Activated CD4-positive, alpha-beta T cell treated with anti-CD3 and anti-CD28 coated beads for 36 hours (primary cell): ENCODE measurements around the gene STIM1. TPM values are rescaled to one million over a fixed set of nuclear protein-coding genes. Genes with fewer than 3 reads are reported as not detected.

Experiments
- ATAC-seq: fragments of 200-7000 bp; cut with Tn5 transposase; one replicate; pipeline ENCODE4 v1.10.0; 2021; ENCODE audit warnings: mild to moderate bottlenecking, moderate library complexity
- CTCF ChIA-PET: fragments of 350-600 bp; sonication (Branson Sonifier 250); formaldehyde crosslinking; loops from one replicate; lab custom pipeline; 2021; ENCODE audit warnings: antibody characterized with exemption; lab: Charles Lee
- POLR2A ChIA-PET: fragments of 350-600 bp; sonication (Branson Sonifier 250); formaldehyde crosslinking; loops from one replicate; lab custom pipeline; 2021; ENCODE audit warnings: antibody characterized with exemption, inconsistent platforms; lab: Charles Lee
- DNase-seq: peaks from one replicate; pipeline ENCODE4 v3.0.0-alpha.2; 2020
- H3K27ac Mint-ChIP-seq: one replicate; pipeline ENCODE4 v1.8.0; 2021; ENCODE audit warnings: mixed read lengths
- H3K27me3 Mint-ChIP-seq: one replicate; pipeline ENCODE4 v1.8.0; 2021; ENCODE audit warnings: mixed read lengths
- H3K36me3 Mint-ChIP-seq: one replicate; pipeline ENCODE4 v1.8.0; 2021; ENCODE audit warnings: low read depth, mixed read lengths
- H3K4me1 Mint-ChIP-seq: one replicate; pipeline ENCODE4 v1.8.0; 2021; ENCODE audit warnings: mixed read lengths
- H3K4me3 Mint-ChIP-seq: one replicate; pipeline ENCODE4 v1.8.0; 2021; ENCODE audit warnings: mild to moderate bottlenecking, moderate library complexity, mixed read lengths
- H3K9me3 Mint-ChIP-seq: one replicate; pipeline ENCODE4 v1.8.0; 2021; ENCODE audit warnings: low read depth, mixed read lengths
- intact Hi-C, 2 experiments: fragments of 100-400 bp; cut with DNase I in 1 of 2; cut with micrococcal nuclease in 1 of 2; formaldehyde crosslinking; loops; one replicate each; pipeline versions ENCODE4 v1.14.2 to v1.15.1; 2022 to 2024; cut with DNase I, micrococcal nuclease
- total RNA-seq, 2 experiments: library from RNA; stranded (reverse); gene quantifications; one replicate each; pipeline ENCODE4 v1.2.3, GENCODE V29; 2021

The STIM1 gene
- total RNA-seq, 2 experiments from 2014 or later: 60.0 to 62.6 TPM

GRCh38 chr11:3927129-3927796, 71.8 kb downstream of the STIM1 start:
- Mint-ChIP-seq H3K9me3 (no peaks in the 10 kb centered on the region), H3K4me3 (no peak overlapping the region), H3K27me3 (no peaks in the 10 kb centered on the region), H3K4me1 (peaks cover 24% of the 10 kb centered on the region), H3K27ac (no peak overlapping the region), H3K36me3 (peaks cover 2% of the 10 kb centered on the region)
- ChIA-PET CTCF (interaction anchor here (1.0 to 1.9 kb wide), 9 partner anchors 10 to 145 kb away, joined by 3 to 7 read pairs (median 5); partner anchors contain the start of gene STIM1), POLR2A (interaction anchor here (0.6 kb wide), 2 partner anchors 29 to 127 kb away, joined by 4 read pairs; no protein-coding TSS in a partner anchor)
- DNase-seq (no peak), ATAC-seq (no peak)
- intact Hi-C loops: no loop called here

GRCh38 chr11:3929232-3929631, 73.8 kb downstream of the STIM1 start:
- Mint-ChIP-seq H3K4me3 (no peak overlapping the region), H3K4me1 (peaks cover 29% of the 10 kb centered on the region), H3K36me3 (no peaks in the 10 kb centered on the region), H3K27me3 (no peaks in the 10 kb centered on the region), H3K27ac (no peak overlapping the region), H3K9me3 (no peaks in the 10 kb centered on the region)
- intact Hi-C loops: no loop called here
- POLR2A ChIA-PET: no interaction called here
- ATAC-seq (no peak), DNase-seq (no peak)
- CTCF ChIA-PET: interaction anchor here (0.7 to 1.5 kb wide), 2 partner anchors 8 to 144 kb away, joined by 3 read pairs; no protein-coding TSS in a partner anchor

GRCh38 chr11:3929649-3930048, 74.2 kb downstream of the STIM1 start:
- DNase-seq: no peak
- H3K4me1 Mint-ChIP-seq: peaks cover 33% of the 10 kb centered on the region
- CTCF ChIA-PET: interaction anchor here (0.7 to 1.6 kb wide), 5 partner anchors 8 to 143 kb away, joined by 3 to 6 read pairs (median 4); no protein-coding TSS in a partner anchor
- no peaks in the 10 kb centered on the region for H3K9me3 Mint-ChIP-seq
- ATAC-seq: no peak
- H3K36me3 Mint-ChIP-seq: peaks cover 2% of the 10 kb centered on the region
- H3K27me3 Mint-ChIP-seq: no peaks in the 10 kb centered on the region
- H3K4me3 Mint-ChIP-seq: no peak overlapping the region
- intact Hi-C loops: no loop called here
- H3K27ac Mint-ChIP-seq: no peak overlapping the region
- POLR2A ChIA-PET: no interaction called here

- Mint-ChIP-seq H3K4me3 (no peak overlapping the region), H3K27ac (no peak overlapping the region), H3K36me3 (peaks cover 6% of the 10 kb centered on the region), H3K4me1 (peaks cover 45% of the 10 kb centered on the region), H3K27me3 (no peaks in the 10 kb centered on the region), H3K9me3 (no peaks in the 10 kb centered on the region)
- ChIA-PET POLR2A (interaction anchor here (0.9 kb wide), 1 partner anchor 77 kb away, joined by 3 read pairs; the partner anchor contains the start of gene STIM1), CTCF (interaction anchor here (2.6 kb wide), 1 partner anchor 78 kb away, joined by 10 read pairs; the partner anchor contains the start of gene STIM1)
- no peak for ATAC-seq
- intact Hi-C loops: no loop called here
- DNase-seq: no peak
These were observed 77.2 kb downstream of the STIM1 start for GRCh38 chr11:3932698-3933097.

GRCh38 chr11:3933165-3933628, 77.7 kb downstream of the STIM1 start:
- no peak overlapping the region for H3K27ac Mint-ChIP-seq
- intact Hi-C loops: no loop called here
- POLR2A ChIA-PET: interaction anchor here (0.9 kb wide), 1 partner anchor 77 kb away, joined by 3 read pairs; the partner anchor contains the start of gene STIM1
- H3K9me3 Mint-ChIP-seq: no peaks in the 10 kb centered on the region
- peaks cover 45% of the 10 kb centered on the region for H3K4me1 Mint-ChIP-seq
- H3K27me3 Mint-ChIP-seq: no peaks in the 10 kb centered on the region
- peaks cover 6% of the 10 kb centered on the region for H3K36me3 Mint-ChIP-seq
- DNase-seq (no peak), ATAC-seq (no peak)
- CTCF ChIA-PET: interaction anchor here (1.2 to 2.6 kb wide), 2 partner anchors 79 to 130 kb away, joined by 3 to 10 read pairs; partner anchors contain the start of gene STIM1
- H3K4me3 Mint-ChIP-seq: no peak overlapping the region

- ATAC-seq (no peak), DNase-seq (no peak)
- peaks cover 6% of the 10 kb centered on the region for H3K36me3 Mint-ChIP-seq
- H3K4me1 Mint-ChIP-seq: peaks cover 54% of the 10 kb centered on the region
- ChIA-PET POLR2A (no interaction called here), CTCF (interaction anchor here (2.6 kb wide), 1 partner anchor 80 kb away, joined by 10 read pairs; the partner anchor contains the start of gene STIM1)
- H3K4me3 Mint-ChIP-seq: no peak overlapping the region
- H3K9me3 Mint-ChIP-seq: no peaks in the 10 kb centered on the region
- H3K27me3 Mint-ChIP-seq: no peaks in the 10 kb centered on the region
- peak overlapping the region; percentile 3 for H3K27ac Mint-ChIP-seq
- intact Hi-C loops: no loop called here
These were observed 79.2 kb downstream of the STIM1 start for GRCh38 chr11:3934658-3935057.

- Mint-ChIP-seq H3K36me3 (peaks cover 6% of the 10 kb centered on the region), H3K4me3 (no peak overlapping the region), H3K27ac (peak overlapping the region; percentile 3), H3K4me1 (peaks cover 60% of the 10 kb centered on the region), H3K27me3 (no peaks in the 10 kb centered on the region), H3K9me3 (no peaks in the 10 kb centered on the region)
- DNase-seq (no peak), ATAC-seq (no peak)
- POLR2A ChIA-PET: no interaction called here
- intact Hi-C loops: loop anchor here in 1 of 2 experiments (2.0 kb wide), 1 partner anchor 16 kb away; no protein-coding TSS in a partner anchor
- CTCF ChIA-PET: interaction anchor here (0.6 to 2.3 kb wide), 4 partner anchors 8 to 82 kb away, joined by 3 to 7 read pairs (median 4); partner anchors contain the start of gene STIM1
These were observed 81.1 kb downstream of the STIM1 start for GRCh38 chr11:3936517-3936916.

GRCh38 chr11:3939211-3939610, 83.7 kb downstream of the STIM1 start:
- Mint-ChIP-seq H3K9me3 (no peaks in the 10 kb centered on the region), H3K4me1 (peaks cover 78% of the 10 kb centered on the region), H3K27ac (peak overlapping the region; percentile 6), H3K36me3 (peaks cover 10% of the 10 kb centered on the region), H3K27me3 (no peaks in the 10 kb centered on the region), H3K4me3 (no peak overlapping the region)
- ChIA-PET POLR2A (no interaction called here), CTCF (interaction anchor here (0.7 to 3.4 kb wide), 6 partner anchors 8 to 128 kb away, joined by 3 to 9 read pairs (median 4); no protein-coding TSS in a partner anchor)
- peak; percentile 38 for ATAC-seq
- no peak for DNase-seq
- intact Hi-C loops: no loop called here

- no peaks in the 10 kb centered on the region for H3K27me3 Mint-ChIP-seq
- no peak overlapping the region for H3K4me3 Mint-ChIP-seq
- H3K9me3 Mint-ChIP-seq: no peaks in the 10 kb centered on the region
- H3K36me3 Mint-ChIP-seq: peaks cover 13% of the 10 kb centered on the region
- peaks cover 78% of the 10 kb centered on the region for H3K4me1 Mint-ChIP-seq
- CTCF ChIA-PET: interaction anchor here (0.7 to 3.4 kb wide), 6 partner anchors 7 to 127 kb away, joined by 3 to 9 read pairs (median 4); no protein-coding TSS in a partner anchor
- POLR2A ChIA-PET: no interaction called here
- no peak for ATAC-seq
- H3K27ac Mint-ChIP-seq: peak overlapping the region; percentile 58
- DNase-seq: no peak
- intact Hi-C loops: loop anchor here in 1 of 2 experiments (5.0 kb wide), 1 partner anchor 128 kb away; no protein-coding TSS in a partner anchor
These were observed 84.3 kb downstream of the STIM1 start for GRCh38 chr11:3939651-3940190.

- POLR2A ChIA-PET: no interaction called here
- intact Hi-C loops: loop anchor here in 1 of 2 experiments (5.0 kb wide), 1 partner anchor 125 kb away; no protein-coding TSS in a partner anchor
- H3K4me3 Mint-ChIP-seq: no peak overlapping the region
- H3K27ac Mint-ChIP-seq: peak overlapping the region; percentile 81
- DNase-seq (no peak), ATAC-seq (peak; percentile 19)
- H3K9me3 Mint-ChIP-seq: peaks cover 8% of the 10 kb centered on the region
- CTCF ChIA-PET: interaction anchor here (0.8 to 1.3 kb wide), 6 partner anchors 17 to 131 kb away, joined by 3 to 6 read pairs (median 4); no protein-coding TSS in a partner anchor
- peaks cover 78% of the 10 kb centered on the region for H3K4me1 Mint-ChIP-seq
- peaks cover 25% of the 10 kb centered on the region for H3K36me3 Mint-ChIP-seq
- H3K27me3 Mint-ChIP-seq: no peaks in the 10 kb centered on the region
These were observed 86.9 kb downstream of the STIM1 start for GRCh38 chr11:3942160-3942955.
